ENCODE measurements around the gene TMEM175. TPM values are rescaled to one million over a fixed set of nuclear protein-coding genes. Genes with fewer than 3 reads are reported as not detected.

TMEM175 gene
- total RNA-seq, 2 experiments from 2014 or later: 11.0 to 11.2 TPM

DNA sequence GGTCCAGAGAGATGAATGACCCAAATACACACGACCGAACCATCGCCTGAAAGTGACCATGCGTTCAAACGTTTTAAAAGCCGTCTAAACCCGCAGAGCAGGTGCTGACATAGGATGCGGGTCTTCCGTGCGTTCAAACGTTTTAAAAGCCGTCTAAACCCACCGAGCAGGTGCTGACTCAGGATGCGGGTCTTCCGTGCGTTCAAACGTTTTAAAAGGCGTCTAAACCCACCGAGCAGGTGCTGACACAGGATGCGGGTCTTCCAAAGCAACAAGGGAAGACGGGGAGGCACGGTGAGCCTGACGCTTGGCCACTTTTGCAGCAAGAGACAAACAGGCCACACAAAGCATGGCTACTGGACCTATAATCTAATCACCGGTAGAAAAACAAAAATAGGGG, 47.4 kb upstream of the TMEM175 start:
- TF ChIP-seq, protein P1, sequence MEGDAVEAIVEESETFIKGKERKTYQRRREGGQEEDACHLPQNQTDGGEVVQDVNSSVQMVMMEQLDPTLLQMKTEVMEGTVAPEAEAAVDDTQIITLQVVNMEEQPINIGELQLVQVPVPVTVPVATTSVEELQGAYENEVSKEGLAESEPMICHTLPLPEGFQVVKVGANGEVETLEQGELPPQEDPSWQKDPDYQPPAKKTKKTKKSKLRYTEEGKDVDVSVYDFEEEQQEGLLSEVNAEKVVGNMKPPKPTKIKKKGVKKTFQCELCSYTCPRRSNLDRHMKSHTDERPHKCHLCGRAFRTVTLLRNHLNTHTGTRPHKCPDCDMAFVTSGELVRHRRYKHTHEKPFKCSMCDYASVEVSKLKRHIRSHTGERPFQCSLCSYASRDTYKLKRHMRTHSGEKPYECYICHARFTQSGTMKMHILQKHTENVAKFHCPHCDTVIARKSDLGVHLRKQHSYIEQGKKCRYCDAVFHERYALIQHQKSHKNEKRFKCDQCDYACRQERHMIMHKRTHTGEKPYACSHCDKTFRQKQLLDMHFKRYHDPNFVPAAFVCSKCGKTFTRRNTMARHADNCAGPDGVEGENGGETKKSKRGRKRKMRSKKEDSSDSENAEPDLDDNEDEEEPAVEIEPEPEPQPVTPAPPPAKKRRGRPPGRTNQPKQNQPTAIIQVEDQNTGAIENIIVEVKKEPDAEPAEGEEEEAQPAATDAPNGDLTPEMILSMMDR (IDR thresholded peaks at IDR 0.05): no peak
- ATAC-seq (no peak), DNase-seq (no peak)
- no peak overlapping the region for H3K4me3 Mint-ChIP-seq
- H3K9me3 Mint-ChIP-seq: peaks cover 4% of the 10 kb centered on the region
- H3K27me3 Mint-ChIP-seq: no peaks in the 10 kb centered on the region
- CTCF ChIA-PET: no interaction called here
- H3K27ac Mint-ChIP-seq: no peak overlapping the region
- intact Hi-C loops (cut with micrococcal nuclease): no loop called here
- POLR2A ChIA-PET: no interaction called here
- peaks cover 6% of the 10 kb centered on the region for H3K4me1 Mint-ChIP-seq (ENCODE audit: low read depth)
- peaks cover 25% of the 10 kb centered on the region for H3K36me3 Mint-ChIP-seq (ENCODE audit: low read depth)

DNA sequence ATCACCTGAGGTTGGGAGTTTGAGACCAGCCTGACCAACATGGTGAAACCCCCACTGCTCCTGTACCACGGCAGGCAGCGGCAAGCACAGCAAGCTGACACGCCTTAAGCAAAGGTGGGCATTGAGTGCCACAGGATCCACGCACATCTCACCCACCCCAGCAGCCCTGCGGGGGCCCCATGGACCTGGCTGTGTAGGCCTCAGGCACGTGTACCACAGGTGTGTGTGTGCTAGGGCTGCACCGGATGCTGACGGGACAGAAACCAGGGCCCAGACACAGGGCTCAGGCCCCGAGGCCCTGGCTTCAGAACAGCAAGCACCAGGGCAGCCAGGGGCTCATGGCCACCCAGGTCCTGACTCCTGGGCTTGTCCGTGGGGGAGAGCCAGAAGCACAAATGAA, 46.9 kb upstream of the TMEM175 start:
- CTCF ChIA-PET: no interaction called here
- DNase-seq (no peak), ATAC-seq (no peak)
- POLR2A ChIA-PET: no interaction called here
- TF ChIP-seq, protein P1 (IDR thresholded peaks at IDR 0.05): no peak
- H3K4me3 Mint-ChIP-seq: no peak overlapping the region
- peaks cover 4% of the 10 kb centered on the region for H3K9me3 Mint-ChIP-seq
- intact Hi-C loops (cut with micrococcal nuclease): no loop called here
- H3K4me1 Mint-ChIP-seq (ENCODE audit: low read depth): peaks cover 2% of the 10 kb centered on the region
- no peaks in the 10 kb centered on the region for H3K27me3 Mint-ChIP-seq
- H3K36me3 Mint-ChIP-seq (ENCODE audit: low read depth): peaks cover 23% of the 10 kb centered on the region
- no peak overlapping the region for H3K27ac Mint-ChIP-seq

DNA sequence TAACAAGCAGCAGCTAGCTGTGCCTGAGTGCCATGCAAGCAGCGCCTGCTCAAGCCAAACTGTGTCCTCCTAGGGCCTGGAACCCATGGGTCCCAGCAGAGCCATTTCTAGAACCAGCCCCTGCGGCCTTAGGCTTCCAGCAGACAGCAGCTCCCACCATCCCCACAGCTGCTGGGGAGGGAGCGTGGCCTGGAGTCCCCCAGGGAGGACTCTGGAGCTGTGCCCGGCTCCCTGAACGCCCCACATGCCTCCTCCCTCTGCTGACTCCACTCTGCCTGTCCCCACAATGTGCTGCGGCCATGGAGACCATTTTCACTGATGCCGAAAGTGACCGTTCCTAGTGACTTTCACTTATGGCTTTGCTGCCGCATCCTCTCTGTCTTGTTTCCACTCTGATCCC, 46.0 kb upstream of the TMEM175 start:
- Mint-ChIP-seq H3K4me1 (ENCODE audit: low read depth) (no peaks in the 10 kb centered on the region), H3K27ac (no peak overlapping the region), H3K36me3 (ENCODE audit: low read depth) (peaks cover 23% of the 10 kb centered on the region), H3K4me3 (no peak overlapping the region), H3K9me3 (peaks cover 4% of the 10 kb centered on the region), H3K27me3 (no peaks in the 10 kb centered on the region)
- ATAC-seq: no peak
- TF ChIP-seq, protein P1 (IDR thresholded peaks at IDR 0.05): no peak
- ChIA-PET CTCF (no interaction called here), POLR2A (no interaction called here)
- intact Hi-C loops (cut with micrococcal nuclease): no loop called here
- no peak for DNase-seq

DNA sequence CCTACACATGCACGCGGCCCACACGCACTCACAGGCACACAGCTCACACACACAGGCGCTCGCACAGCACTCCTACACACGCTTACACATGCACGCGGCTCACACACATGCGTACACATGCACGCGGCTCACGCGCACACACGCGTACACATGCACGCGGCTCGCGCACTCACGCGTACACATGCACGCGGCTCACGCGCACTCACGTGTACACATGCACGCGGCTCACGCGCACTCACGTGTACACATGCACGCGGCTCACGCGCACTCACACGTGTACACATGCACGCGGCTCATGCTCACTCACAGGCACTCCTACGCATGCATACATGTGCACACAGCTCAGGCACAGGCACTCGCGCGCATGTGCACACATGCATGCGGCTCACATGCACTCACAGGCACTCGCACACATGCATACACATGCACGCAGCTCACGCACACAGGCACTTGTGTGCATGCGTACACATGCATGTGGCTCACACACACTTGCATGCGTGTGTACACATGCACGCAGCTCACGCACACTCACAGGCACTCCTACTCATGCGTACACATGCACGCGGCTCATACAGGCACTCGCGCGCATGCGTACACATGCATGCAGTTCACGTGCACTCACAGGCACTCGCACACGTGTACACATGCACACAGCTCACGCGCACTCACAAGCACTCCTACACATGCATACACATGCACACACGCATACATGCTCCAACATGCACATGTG, 45.1 kb upstream of the TMEM175 start:
- H3K27ac Mint-ChIP-seq: no peak overlapping the region
- no peaks in the 10 kb centered on the region for H3K4me1 Mint-ChIP-seq (ENCODE audit: low read depth)
- DNase-seq (no peak), ATAC-seq (no peak)
- ChIA-PET POLR2A (no interaction called here), CTCF (no interaction called here)
- H3K27me3 Mint-ChIP-seq: no peaks in the 10 kb centered on the region
- intact Hi-C loops (cut with micrococcal nuclease): no loop called here
- peaks cover 21% of the 10 kb centered on the region for H3K36me3 Mint-ChIP-seq (ENCODE audit: low read depth)
- TF ChIP-seq, protein P1 (IDR thresholded peaks at IDR 0.05): no peak
- peaks cover 4% of the 10 kb centered on the region for H3K9me3 Mint-ChIP-seq
- no peak overlapping the region for H3K4me3 Mint-ChIP-seq

DNA sequence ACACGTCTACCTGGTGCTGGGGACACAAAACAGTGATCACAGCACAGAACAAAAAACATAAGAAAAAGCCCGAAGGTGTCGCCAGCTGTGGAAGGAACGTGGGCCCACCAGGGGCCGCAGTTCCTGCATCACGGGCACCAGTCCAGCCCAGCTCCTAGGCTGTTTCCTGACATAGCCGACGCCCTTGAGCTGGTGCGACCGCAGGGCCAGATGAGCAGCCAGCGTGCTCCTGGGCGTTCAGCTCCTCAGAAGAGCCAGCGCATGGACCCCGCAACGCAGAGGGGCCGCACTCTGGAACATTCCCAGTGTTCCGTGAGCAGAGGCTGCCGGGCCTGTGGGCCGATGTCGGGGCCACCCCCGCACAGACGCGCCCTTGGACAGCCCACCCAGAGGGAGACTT, 44.2 kb upstream of the TMEM175 start:
- ChIA-PET POLR2A (no interaction called here), CTCF (no interaction called here)
- Mint-ChIP-seq H3K4me1 (ENCODE audit: low read depth) (no peaks in the 10 kb centered on the region), H3K4me3 (no peak overlapping the region), H3K27ac (no peak overlapping the region), H3K27me3 (no peaks in the 10 kb centered on the region), H3K36me3 (ENCODE audit: low read depth) (peaks cover 21% of the 10 kb centered on the region), H3K9me3 (peaks cover 4% of the 10 kb centered on the region)
- no peak for ATAC-seq
- TF ChIP-seq, protein P1 (IDR thresholded peaks at IDR 0.05): no peak
- intact Hi-C loops (cut with micrococcal nuclease): no loop called here
- no peak for DNase-seq
